Hepatocyte (in vitro differentiated cells): ENCODE results near the gene SPIN2A. TPM values are rescaled to one million over a fixed set of nuclear protein-coding genes. Genes with fewer than 3 reads are reported as not detected.
"Not testable (repeated sequence)": the region's sequence is repeated elsewhere in the genome, so short reads cannot be mapped to it uniquely, and the experiment has no call there.

Experiments used
- DNase-seq: peaks from one replicate; pipeline ENCODE4 v3.0.0-alpha.2; 2016; ENCODE audit warnings: low spot score
- H2AFZ ChIP-seq: fragments of 200-600 bp; sonication (generic); 2 replicates; pipeline ENCODE4 v1.6.0; 2016; ENCODE audit warnings: antibody characterized with exemption, mild to moderate bottlenecking
- H3K27ac ChIP-seq: fragments of 200-600 bp; sonication (generic); 2 replicates; pipeline ENCODE4 v1.5.1; 2016; ENCODE audit warnings: mild to moderate bottlenecking
- H3K27me3 ChIP-seq: fragments of 200-600 bp; sonication (generic); 2 replicates; pipeline ENCODE4 v1.6.1; 2016
- H3K36me3 ChIP-seq: fragments of 200-600 bp; sonication (generic); replicated peaks from 2 replicates; pipeline ENCODE4 v1.5.1; 2016; ENCODE audit warnings: low read depth; ENCODE audit not compliant: insufficient read depth
- H3K4me1 ChIP-seq: fragments of 200-600 bp; sonication (generic); 2 replicates; pipeline ENCODE4 v1.5.1; 2016; ENCODE audit warnings: mild to moderate bottlenecking, moderate library complexity; ENCODE audit not compliant: insufficient read depth
- H3K4me2 ChIP-seq: fragments of 200-600 bp; sonication (generic); 2 replicates; pipeline ENCODE4 v1.6.0; 2016
- H3K4me3 ChIP-seq: fragments of 200-600 bp; sonication (generic); 2 replicates; pipeline ENCODE4 v1.5.1; 2016; ENCODE audit warnings: mild to moderate bottlenecking
- H3K79me2 ChIP-seq: fragments of 200-600 bp; sonication (generic); 2 replicates; pipeline ENCODE4 v1.6.0; 2017; ENCODE audit warnings: mild to moderate bottlenecking
- H3K9me2 ChIP-seq: fragments of 200-600 bp; sonication (generic); replicated peaks from 2 replicates; pipeline ENCODE4 v1.6.0; 2017; ENCODE audit warnings: mild to moderate bottlenecking; ENCODE audit not compliant: insufficient read depth
- H3K9me3 ChIP-seq: fragments of 200-600 bp; sonication (generic); 2 replicates; pipeline ENCODE4 v1.5.1; 2016; ENCODE audit warnings: low read depth, mild to moderate bottlenecking
- H4K20me1 ChIP-seq: fragments of 200-600 bp; sonication (generic); 2 replicates; pipeline ENCODE4 v1.6.0; 2016; ENCODE audit warnings: mild to moderate bottlenecking; ENCODE audit not compliant: insufficient read depth, poor library complexity, severe bottlenecking
- EZH2 ChIP-seq: fragments of 200-600 bp; sonication (generic); IDR thresholded peaks from 2 replicates; pipeline ENCODE4 v1.6.1; 2016; ENCODE audit warnings: antibody characterized with exemption, mild to moderate bottlenecking, borderline replicate concordance
- EZH2phosphoT487 ChIP-seq: fragments of 200-600 bp; sonication (generic); IDR thresholded peaks from one replicate; pipeline ENCODE4 v1.6.1; 2018; ENCODE audit warnings: antibody characterized with exemption, mild to moderate bottlenecking, low read depth, moderate library complexity; ENCODE audit not compliant: unreplicated experiment, severe bottlenecking
- WGBS: methylation state at CpG from one replicate; pipeline ENCODE4 v1.1.6; 2016; ENCODE audit warnings: low lambda C conversion rate; ENCODE audit errors: missing lambda C conversion rate; 5-methylcytosine and 5-hydroxymethylcytosine counted together
- polyA plus RNA-seq: library from polyadenylated mRNA; unstranded; fragments of >200 nt; fragmentation: Nextera tagmentation; extraction: Ambion mirVana; gene quantifications from 2 replicates; pipeline ENCODE4 v1.2.1, GENCODE V29; 2016
- total RNA-seq: library from RNA; depleted of rRNA; stranded (reverse); fragments of >200 nt; gene quantifications from 2 replicates; pipeline ENCODE4 v1.2.3, GENCODE V29; 2014
- TF ChIP-seq, protein P1 (sequence below): fragments of 200-600 bp; sonication (generic); IDR thresholded peaks from 2 replicates; pipeline ENCODE4 v1.5.1; 2016; ENCODE audit warnings: antibody characterized with exemption, mild to moderate bottlenecking; ENCODE audit not compliant: poor library complexity

The SPIN2A gene
- total and polyA plus RNA-seq, 2 experiments from 2014 or later = 1.0 to 1.8 TPM

DNA sequence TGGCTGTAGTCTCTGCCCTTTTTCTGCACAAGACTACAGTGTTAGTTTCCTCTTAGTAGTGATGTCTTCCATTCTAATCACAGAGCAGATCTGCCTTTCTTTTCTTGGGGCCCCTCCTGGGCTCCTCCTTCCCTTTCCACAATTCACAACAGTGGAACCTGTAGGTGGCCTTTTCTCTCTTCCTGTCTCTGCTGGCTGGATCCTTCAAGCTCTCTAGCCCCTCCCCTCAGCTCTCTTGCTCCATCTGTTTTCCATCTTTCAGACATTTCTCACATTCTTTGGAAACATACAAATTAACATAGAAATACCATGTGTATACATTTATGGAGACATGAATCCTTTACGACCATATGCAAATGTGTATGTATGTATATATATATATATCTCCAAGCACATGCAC, 304 bp upstream of the SPIN2A start:
- H3K36me3 ChIP-seq = no peaks in the 10 kb centered on the region
- H3K4me3 ChIP-seq = no peak overlapping the region
- H3K4me1 ChIP-seq = no peaks in the 10 kb centered on the region
- 63% methylated on average over 1 of the region's 1 CpG for WGBS
- no peaks in the 10 kb centered on the region for H3K9me3 ChIP-seq
- no peaks in the 10 kb centered on the region for H4K20me1 ChIP-seq
- H3K9me2 ChIP-seq = no peaks in the 10 kb centered on the region
- no peaks in the 10 kb centered on the region for H3K79me2 ChIP-seq
- peak overlapping the region; percentile 76 for H3K27ac ChIP-seq
- TF ChIP-seq EZH2phosphoT487 (no peak), EZH2 (no peak)
- TF ChIP-seq, protein P1, sequence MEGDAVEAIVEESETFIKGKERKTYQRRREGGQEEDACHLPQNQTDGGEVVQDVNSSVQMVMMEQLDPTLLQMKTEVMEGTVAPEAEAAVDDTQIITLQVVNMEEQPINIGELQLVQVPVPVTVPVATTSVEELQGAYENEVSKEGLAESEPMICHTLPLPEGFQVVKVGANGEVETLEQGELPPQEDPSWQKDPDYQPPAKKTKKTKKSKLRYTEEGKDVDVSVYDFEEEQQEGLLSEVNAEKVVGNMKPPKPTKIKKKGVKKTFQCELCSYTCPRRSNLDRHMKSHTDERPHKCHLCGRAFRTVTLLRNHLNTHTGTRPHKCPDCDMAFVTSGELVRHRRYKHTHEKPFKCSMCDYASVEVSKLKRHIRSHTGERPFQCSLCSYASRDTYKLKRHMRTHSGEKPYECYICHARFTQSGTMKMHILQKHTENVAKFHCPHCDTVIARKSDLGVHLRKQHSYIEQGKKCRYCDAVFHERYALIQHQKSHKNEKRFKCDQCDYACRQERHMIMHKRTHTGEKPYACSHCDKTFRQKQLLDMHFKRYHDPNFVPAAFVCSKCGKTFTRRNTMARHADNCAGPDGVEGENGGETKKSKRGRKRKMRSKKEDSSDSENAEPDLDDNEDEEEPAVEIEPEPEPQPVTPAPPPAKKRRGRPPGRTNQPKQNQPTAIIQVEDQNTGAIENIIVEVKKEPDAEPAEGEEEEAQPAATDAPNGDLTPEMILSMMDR = no peak
- DNase-seq = peak; percentile 23
- peak overlapping the region; percentile 80 for H3K4me2 ChIP-seq
- no peaks in the 10 kb centered on the region for H3K27me3 ChIP-seq
- peak overlapping the region; percentile 56 for H2AFZ ChIP-seq

DNA sequence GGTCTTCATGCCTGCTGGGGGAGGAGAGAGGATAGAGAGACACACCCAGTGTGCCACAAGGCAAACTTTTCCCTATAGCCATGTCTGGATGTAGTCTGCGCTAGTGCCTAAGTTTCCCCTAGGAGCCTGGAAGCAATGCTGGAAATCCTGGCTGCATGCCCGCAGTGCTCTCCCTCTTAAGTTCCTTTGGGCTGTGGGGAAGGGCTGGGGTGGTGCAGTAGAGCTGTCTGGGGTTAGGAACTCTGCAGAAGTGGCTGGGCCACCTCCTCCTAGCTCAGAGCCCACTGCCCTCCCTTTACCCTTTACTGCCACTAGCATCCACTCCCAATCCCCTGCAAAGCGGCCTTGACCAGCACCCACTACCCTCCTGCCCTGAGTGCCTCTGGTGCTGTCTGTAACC, 608 bp downstream of the SPIN2A start:
- Histone ChIP-seq H3K4me2 (peak overlapping the region; percentile 80), H3K27ac (peak overlapping the region; percentile 76)
- H3K9me3 ChIP-seq, H3K36me3 ChIP-seq, H3K4me1 ChIP-seq, H3K9me2 ChIP-seq, H2AFZ ChIP-seq, H4K20me1 ChIP-seq, H3K27me3 ChIP-seq, H3K4me3 ChIP-seq, DNase-seq, H3K79me2 ChIP-seq: not testable (repeated sequence)
- 88% methylated on average over 1 of the region's 3 CpGs for WGBS

DNA sequence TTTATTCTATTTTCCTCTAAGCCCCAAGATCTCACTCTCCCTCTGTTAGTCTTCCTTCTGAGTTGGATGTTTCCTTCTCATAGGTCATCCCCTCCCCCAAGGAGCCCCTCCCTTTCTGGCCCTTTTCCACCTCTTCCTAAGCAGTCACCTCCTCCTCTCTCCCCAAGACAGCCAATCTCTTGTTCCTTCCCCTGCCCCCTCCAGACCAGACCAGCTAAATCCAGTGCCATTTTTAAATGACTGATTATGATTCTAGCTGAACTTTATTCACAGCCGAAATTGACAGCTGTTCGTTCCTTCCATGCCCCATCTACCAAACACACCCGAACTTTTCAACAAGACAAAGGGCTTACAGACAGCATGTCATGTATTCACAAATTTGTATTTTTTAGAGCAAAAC, 1.9 kb downstream of the SPIN2A start:
- no peak overlapping the region for H2AFZ ChIP-seq
- no peaks in the 10 kb centered on the region for H3K9me2 ChIP-seq
- no peaks in the 10 kb centered on the region for H3K79me2 ChIP-seq
- H3K27ac ChIP-seq = no peak overlapping the region
- H3K4me2 ChIP-seq = no peak overlapping the region
- H3K4me3 ChIP-seq = no peak overlapping the region
- no peaks in the 10 kb centered on the region for H3K4me1 ChIP-seq
- H4K20me1 ChIP-seq = no peaks in the 10 kb centered on the region
- TF ChIP-seq EZH2phosphoT487 = no peak
- TF ChIP-seq, protein P1 = no peak
- TF ChIP-seq EZH2 = no peak
- H3K27me3 ChIP-seq = no peaks in the 10 kb centered on the region
- WGBS = 85% methylated on average over 3 of the region's 3 CpGs
- no peaks in the 10 kb centered on the region for H3K36me3 ChIP-seq
- no peaks in the 10 kb centered on the region for H3K9me3 ChIP-seq
- no peak for DNase-seq

DNA sequence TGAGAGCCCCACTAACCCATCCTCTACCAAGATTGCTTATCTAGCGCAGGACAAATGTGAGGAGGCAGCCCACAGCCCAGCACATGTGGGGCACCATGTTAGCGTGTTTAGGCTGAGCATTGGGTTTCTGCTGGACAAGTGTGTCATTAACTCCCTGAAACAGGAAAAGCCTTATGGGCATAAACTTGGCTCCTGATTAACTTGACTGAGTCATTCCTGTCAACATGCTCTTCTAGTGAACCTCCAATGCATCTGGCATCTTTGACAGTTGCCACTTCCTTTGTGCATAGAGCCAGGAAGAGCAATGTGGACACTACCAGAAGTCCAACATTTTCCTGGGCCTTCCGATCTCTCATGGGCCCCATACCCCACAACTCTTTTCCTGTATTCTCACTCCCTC, 2.5 kb downstream of the SPIN2A start:
- Histone ChIP-seq H3K4me3 (no peak overlapping the region), H3K36me3 (no peaks in the 10 kb centered on the region), H3K79me2 (no peaks in the 10 kb centered on the region), H3K9me2 (no peaks in the 10 kb centered on the region), H3K27ac (no peak overlapping the region), H3K4me1 (no peaks in the 10 kb centered on the region), H3K9me3 (no peaks in the 10 kb centered on the region), H2AFZ (no peak overlapping the region), H3K4me2 (no peak overlapping the region), H4K20me1 (no peaks in the 10 kb centered on the region), H3K27me3 (no peaks in the 10 kb centered on the region)
- DNase-seq = no peak
- no peak for TF ChIP-seq EZH2
- TF ChIP-seq, protein P1 = no peak
- no peak for TF ChIP-seq EZH2phosphoT487
- 85% methylated on average over 3 of the region's 3 CpGs for WGBS
